SU-DHL-6 (cell line): ENCODE results near the gene RBMS3.

ENCODE experiments used
- CTCF ChIP-seq: fragments of 200-600 bp; sonication (generic); IDR thresholded peaks from one replicate; pipeline ENCODE4 v1.5.1; 2017; ENCODE audit warnings: antibody characterized with exemption, mild to moderate bottlenecking, low read length, moderate library complexity; ENCODE audit not compliant: insufficient read depth, poor library complexity, severe bottlenecking
- EZH2phosphoT487 ChIP-seq: fragments of 200-600 bp; sonication (generic), shearing (Covaris generic); conservative IDR thresholded peaks from 2 replicates; pipeline ENCODE4 v1.6.1; 2018; ENCODE audit warnings: mild to moderate bottlenecking, antibody characterized with exemption, low read length, moderate library complexity, mixed read lengths

- TF ChIP-seq CTCF, result no peak
- no peak for TF ChIP-seq EZH2phosphoT487
Observed at GRCh38 chr3:29711255-29711771, 430.4 kb downstream of the RBMS3 start.
